Osteocyte (in vitro differentiated cells): ENCODE data around the gene NMBR. TPM values are rescaled to one million over a fixed set of nuclear protein-coding genes. Genes with fewer than 3 reads are reported as not detected.

Source experiments
- total RNA-seq: library from RNA; stranded (reverse); gene quantifications from 2 replicates; pipeline ENCODE4 v1.2.1, GENCODE V29; 2021

NMBR gene
- total RNA-seq, 1 donor from 2014 or later = not detected

Other genes starting within 250 kb of the NMBR start
- gene GJE1, start 14.2 kb downstream of the NMBR start, total RNA-seq = not detected in 2 replicates
- gene VTA1, start 141 bp upstream of the NMBR start, total RNA-seq = 41.9 and 43.3 TPM in 2 replicates
- gene ADGRG6, start 154.9 kb upstream of the NMBR start, total RNA-seq = 0.51 and 0.97 TPM in 2 replicates